Measurements from ENCODE around the gene SPNS3.
A peak's percentile ranks its signal among the peaks of the same experiment; 100 is the strongest.

The SPNS3 gene

DNA sequence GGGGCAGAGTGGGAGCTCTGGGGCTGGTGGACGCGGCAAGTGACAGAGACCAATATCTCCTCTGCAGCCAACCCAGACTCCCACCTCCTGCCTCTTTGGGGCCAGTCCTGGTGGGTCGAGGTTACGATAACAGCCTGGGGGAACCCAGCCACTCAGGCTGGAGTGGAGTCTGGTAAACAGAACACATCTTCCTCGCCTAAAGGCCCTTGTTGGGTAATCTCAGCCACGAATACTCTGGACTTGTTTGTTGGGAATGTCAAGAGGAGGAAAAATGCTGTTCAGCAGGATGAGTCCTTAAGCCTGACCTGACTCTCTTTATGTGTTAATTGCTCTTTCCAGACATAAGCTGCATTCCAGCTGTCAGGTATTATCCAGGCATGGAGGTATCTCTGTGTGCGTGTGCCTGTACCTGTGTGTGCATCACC, 56.9 kb downstream of the SPNS3 start:
- no peak for DNase-seq

DNA sequence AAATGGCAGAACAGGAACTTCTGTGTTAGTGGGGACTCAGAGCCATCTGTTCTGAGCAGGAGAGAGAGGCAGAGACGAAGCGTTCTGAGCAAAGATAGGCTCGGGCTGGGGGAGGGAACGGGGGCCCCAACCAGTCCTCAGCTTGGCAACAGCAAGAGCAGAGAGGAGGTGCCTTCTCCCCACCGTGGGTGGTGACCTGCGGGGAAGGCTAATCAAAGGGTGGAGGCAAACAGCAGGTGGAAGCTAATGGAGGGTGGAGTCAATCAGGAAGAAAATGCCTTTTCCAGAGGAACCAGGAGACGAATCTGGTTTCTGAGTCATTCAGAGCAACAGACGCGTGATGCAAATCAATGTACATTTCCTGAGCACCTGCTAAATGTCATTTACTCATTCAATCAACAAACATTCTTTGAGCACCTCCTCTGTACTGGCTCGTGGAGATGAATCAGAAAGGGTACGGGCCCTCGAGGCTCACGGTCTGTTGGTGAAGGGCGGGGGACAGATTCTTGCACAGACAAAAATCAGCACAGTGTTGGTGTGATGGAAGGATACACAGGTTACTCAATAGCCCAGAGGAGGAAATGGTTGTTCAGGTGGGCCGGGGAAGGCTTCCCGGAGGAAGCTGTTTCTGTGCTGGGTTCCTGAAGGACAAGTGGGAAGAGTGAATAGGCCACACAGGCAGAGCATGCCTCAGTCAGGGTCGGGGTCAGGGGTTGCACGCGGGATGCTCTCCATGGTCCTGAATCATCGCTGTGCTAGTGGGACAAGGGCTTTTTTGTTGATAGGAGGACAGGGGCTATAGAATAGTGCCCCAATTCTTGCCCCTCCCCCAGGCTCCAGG, 59.2 kb downstream of the SPNS3 start:
- DNase-seq = no peak

DNA sequence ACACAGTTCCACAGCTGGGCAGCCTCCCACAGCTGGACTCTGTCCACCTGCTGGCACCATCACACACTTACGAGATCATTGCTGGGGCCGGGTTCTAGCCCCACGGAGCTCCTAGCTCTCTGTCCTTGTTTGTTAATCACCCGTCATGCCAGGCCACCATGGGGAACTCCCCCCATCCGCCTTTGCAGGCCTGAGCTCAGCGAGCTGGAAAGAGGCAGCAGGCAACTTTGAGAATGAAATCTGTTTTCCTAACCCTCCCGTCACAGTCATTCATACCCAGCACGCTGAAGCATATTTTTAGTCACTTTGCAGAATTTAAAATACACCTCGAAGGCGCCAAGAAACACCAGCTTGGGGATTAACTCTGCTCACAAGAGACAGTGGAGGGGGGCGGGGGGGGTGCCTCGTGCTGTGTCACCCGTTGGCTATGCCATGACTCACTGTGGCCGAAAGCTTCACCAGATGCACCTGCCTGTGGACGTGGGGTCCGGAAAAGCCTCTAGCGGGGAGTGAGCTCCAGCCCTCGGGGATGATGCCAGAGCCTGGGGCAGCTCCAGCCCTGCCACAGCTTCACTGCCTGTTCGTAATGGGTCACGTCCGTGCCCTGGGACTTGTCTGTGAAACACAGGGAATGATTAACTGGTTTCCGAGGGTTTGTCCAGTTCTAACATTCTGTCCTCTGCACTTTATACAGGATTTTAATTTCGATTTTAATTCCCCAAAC, 63.5 kb downstream of the SPNS3 start:
- peak; percentile 21 for DNase-seq

DNA sequence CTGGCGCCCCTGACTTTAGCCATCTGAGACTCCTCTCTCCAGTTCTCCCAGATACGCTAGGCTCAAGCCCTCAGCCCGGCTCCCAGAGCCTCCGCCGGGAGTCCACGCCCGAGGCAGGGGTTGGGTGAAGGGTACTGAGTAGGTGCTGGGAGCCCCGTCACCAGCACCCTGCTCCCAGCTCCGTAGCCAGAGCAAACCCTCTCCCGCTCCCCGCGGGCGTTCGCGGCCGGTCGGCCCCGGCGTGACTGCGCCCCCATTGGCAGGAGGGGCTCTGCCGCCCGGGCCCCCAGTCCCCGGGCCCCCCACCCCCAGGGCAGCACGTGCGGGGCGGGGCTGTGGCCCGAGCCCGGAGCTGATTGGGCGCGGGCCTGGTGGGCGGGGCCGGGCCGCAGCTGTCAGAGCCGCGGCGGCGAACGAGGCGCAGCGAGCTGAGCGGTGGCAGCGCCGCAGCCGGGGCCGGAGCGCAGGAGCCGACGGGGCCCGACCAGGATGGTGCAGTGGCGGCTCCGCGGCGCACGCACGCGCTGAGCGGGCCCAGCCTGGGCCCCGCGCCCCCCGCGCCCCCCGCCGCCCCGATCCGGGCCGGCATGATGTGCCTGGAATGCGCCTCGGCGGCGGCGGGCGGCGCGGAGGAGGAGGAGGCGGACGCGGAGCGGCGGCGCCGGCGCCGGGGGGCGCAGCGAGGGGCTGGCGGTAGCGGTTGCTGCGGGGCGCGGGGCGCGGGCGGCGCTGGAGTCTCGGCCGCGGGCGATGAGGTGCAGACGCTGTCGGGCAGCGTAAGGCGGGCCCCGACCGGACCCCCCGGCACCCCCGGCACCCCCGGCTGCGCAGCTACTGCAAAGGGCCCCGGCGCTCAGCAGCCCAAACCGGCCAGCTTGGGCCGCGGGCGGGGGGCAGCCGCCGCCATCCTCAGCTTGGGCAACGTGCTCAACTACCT, 65.0 kb downstream of the SPNS3 start, which contains the start of gene SPNS2:
SPNS2 (plus strand) TSS at position 421 of the 937 bp plus-strand sequence; CDS start at position 588, 167 bp downstream.
- peak; percentile 59 for DNase-seq

DNA sequence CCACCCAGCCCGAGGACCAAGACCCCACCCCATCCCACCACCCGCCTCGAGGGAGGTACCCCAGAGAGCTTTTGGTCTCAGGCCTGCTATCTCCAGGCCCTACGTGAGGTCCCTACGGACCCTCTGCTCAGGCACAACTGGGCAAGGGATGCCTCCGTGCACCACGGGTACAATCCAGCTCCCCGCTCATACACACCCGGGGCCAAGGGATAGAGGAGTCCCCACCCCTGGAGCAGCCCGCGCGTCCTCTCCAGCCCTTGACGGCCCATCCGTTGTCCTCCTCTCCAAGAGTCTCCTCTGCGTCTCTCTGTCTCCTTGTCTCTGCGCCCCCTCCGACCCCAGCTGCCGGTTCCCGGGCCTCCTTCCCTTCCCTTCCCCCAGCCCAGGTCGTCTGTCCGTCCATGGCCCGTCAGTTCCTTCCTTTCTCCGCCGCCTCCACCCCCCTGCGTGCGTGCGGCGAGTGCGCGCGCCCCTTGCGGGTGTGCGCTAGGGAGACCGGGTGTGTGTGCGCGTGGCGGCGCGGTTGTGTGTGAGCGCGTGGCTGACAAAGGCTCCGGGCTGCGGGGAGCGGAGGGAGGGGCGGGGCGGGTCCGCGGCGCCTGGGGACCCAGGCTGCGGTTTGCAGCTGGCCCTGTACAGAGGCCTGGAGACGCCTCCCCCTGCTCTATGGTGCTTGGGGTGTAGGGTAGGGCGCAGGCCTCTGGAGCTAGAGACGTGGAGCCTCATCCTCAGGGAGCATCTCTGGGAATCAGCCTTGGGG, 65.9 kb downstream of the SPNS3 start:
- DNase-seq = no peak

DNA sequence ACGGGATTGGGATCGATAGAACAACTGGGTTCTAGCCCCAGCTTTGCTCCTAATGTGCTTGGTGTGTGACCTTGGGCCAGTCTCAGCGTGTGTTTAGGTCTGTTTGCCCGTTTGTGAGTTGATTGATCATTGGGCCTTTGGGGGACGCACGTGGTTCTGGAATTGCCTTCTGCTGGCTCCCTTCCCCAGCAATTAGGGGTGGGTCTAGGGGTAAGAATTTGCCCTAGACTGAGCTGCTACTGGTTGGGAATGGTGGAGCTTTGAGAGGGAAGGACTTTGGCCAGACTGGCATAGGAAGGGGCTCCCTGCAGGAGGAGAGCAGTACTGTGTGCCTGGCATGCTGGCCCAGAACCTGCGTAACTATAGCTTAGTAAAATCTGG, 66.4 kb downstream of the SPNS3 start:
- peak; percentile 35 for DNase-seq

DNA sequence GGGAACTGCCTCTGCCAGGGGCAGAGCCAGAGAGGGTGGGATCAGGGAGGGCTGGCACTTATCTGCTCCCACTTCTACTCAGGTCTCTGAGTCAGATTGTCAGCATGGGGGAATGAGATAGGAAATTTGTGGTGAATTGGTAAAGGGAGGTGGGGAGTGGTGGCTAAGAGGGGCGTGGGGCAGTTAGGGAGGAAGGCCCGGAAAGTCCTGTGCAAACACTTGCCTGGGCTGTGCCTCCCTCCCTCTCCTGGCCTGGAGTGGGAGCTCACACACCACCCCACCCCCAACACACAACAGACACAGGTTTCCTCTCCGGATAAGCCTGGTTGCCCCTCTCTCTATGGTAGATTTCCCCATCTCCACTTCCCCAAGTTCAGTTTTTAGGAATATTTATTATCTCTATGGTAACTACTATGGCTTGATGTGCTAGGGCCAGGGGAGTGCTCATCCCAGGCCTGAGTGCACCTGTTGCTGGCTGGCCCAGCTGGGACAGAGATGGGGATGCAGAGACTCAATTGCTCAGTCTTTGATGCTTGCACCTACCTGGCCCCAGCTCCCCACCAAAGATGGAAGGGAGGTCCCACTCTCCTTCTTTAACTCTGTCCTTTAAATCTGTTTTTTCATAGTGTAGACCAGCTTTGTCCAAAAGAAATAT, 67.7 kb downstream of the SPNS3 start:
- no peak for DNase-seq

DNA sequence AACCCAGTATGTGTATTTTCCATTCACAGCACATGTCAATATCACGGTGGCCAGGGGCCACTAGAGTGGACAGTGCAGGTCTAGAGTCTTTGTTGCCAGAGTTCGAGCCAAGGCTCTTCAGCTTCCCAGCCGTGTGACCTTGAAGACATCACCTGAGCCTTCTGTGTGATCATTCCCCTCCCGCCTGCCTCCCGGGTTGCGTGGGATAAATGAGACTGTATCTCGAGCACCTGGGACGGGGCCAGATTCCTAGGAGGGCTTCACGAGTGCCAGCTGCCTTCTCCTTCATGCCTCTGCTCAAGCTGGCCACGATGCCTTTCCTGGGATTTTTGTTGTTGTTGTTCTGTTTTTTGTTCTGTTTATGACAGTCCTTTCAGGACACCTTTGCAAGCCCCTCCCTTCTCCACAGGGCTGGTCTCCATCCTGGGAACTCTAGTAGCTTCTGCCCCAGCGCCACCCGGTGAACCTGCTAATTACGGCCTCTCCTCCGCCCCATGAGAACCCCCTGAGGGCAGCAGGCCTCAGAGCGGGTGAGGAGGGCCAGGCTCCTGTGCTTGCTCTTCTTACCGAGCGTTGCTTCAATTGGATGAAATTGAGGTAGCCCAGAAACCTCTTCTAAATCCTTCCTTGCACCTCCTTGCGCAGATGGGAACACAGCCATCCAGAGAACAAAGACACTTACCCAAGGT, 68.9 kb downstream of the SPNS3 start:
- no peak for DNase-seq

DNA sequence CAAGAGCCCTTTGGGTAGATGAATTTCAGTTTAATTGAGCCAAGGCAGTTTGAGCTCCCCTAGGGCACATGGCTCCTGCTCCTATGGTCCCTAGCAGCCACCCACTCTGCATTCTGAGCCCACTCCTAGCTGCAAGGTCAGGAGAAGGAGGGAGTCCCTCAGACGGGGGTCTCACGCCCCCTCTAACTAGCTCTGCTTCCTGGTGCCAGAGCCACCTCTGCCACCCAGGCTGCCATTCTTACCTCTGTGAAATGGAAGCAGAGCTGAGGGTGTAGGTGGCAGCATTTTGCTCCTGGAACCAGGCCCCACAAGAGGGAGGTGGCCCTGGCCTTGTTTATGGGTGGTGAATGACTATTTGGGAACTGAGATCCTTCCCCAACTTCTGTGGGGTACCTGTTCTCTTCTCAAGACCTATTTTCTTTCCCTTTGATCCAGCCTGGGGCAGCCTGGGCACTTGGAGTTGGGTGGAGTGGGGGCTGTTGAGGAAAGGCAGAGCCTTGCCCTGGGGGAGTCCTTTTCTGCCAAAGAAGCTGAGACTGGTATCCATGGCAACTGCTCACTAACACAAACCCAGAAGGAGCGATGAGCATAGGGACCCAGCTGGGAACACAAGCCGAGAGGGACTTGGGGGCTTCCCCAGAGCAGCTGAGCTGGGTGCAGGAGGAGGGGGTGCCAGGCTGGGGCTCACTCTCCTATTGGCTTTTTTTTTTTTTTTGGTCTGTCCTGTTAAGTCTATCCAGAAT, 69.7 kb downstream of the SPNS3 start:
- DNase-seq = no peak

DNA sequence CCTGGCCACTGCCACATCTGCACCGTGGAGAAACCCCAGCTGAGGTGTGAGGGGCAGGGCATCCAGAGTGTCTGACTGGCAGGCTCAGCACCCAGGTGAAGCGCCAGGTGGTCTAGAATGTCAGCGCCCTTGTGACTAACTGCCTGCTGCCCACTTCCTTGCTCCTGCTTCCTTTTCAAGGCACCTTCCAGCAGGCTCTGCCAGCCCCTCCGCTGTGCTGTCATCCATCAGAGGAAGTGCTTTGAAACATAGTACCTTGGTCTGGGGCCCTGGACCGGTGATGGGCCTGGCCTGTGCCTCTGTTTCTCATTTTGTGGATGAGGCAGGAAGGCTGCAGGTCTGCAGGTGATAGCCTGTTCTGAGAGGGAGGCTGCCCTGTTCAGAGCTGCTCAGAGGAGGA, 70.4 kb downstream of the SPNS3 start:
- DNase-seq = no peak

DNA sequence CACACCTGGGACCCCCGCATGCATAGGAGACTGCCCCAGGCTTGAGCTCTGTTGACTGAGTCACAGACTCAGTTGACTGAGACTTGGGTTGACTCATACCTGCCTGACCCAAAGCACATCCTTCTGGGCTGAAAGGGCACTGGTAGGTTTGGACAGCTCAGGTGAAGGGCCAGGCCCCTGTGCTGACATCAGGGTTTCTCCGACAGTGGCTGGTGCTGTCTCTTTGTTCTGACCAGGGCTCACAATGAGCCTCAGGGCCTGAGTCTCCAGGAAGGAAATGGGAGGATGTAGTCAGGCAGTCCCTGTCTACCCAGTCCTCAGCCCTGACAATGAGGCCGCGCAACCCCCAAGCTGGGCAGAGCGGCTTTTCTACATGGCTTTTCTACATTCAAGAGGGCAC, 71.4 kb downstream of the SPNS3 start:
- DNase-seq = no peak

DNA sequence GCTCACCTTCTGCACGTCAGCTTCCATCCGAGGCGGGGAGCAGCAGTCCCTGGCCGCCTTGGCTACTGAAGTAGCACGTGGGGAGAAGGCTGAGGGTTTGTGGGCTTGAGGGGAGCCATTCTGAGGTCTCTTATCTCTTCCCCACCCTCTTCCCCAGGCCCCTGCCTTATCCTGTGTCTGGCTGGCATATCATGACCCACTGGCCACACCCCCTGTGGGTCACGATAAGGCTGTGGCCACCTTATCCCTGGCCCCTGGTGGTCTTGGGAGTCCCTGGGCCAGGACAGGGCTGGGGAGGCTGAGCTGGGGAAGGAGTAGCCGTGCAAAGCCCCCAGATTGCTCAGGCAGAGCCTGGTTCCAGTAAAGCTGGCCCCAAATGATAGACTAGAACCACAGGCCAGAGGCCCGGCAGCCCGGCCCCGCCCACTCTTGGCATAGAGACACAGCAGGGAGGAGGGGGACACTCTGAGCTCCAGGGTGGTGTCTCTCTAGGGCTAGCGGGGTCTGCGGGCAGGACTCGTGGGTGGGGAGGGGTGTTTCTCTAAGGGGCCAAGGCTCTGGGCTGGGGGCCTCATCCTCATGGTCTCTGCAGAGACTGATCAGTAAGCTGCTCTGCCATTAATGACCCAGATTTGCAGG, 72.6 kb downstream of the SPNS3 start:
- no peak for DNase-seq

DNA sequence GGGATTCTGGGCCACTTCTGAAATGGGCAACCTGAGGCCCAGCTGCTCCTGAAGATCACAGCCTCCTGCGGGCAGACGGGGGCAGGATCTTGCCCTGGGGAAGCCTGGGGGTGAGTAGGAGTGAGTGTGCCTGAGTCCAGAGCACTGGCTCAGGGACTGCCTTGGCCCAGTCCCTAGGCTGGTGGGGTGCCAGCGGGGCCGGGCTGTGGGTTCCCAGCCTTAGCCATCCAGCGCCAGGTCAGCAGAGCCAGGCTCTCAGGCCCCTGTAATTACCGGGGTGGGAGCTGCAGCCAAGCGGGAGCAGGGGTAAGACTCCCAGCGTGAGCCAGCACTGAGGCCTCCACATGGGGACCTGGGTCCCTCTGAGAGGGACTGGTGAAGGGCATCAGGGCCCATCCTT, 73.2 kb downstream of the SPNS3 start:
- DNase-seq = no peak

DNA sequence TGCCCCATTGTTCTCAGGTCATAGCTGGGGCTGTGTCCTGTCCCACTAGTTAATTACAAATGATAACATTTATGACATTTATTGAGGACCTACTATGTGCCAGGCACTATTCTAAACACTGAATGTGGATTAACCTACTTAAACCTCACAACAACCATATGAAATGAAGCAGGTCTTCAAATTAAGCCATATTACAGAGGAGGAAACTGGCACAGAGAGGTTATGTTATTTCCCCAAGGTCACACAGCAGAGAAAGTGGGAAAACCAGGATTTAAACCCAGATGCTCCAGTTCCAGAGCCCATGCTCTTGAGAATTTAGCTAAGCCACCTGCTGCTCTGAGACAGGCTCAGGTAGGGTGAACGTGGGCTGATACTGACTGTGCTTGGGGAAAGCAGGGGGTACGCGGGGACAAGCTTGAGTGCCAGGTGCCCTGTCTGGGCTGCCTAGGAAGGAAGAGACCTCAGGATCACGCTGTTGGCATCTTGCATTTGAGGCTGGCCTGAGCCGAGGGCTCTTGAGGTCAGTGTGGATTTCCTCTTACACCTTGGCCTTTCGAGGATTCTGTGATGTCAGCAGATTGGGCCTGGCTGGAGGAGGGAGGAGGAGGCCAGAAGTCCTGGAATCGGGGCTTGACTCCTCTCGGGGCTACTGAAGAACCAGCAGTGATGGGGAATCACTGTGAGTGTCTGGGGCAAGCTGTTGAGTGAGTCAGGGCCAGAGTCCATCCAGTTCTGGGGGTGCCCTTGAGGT, 73.8 kb downstream of the SPNS3 start:
- no peak for DNase-seq

DNA sequence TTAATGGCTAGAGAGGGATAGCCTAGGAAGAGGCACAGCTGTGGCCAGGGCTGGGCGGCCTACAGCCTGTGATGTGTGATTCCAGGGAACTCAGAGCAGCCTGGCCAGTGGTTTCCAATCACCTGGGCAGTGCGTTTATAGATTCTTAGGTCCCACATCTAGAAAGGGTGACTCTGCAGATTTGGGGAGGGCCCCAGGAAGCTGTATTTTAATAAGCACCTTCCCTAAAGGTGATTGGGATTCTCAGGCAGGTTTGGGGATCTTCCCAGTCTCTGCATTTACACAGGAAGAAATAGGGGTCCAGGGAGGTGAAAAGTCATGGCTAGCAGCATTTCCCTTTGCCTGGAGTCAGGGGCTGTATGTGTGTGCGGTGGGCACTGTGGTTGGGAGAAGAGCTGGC, 74.5 kb downstream of the SPNS3 start:
- DNase-seq = no peak

DNA sequence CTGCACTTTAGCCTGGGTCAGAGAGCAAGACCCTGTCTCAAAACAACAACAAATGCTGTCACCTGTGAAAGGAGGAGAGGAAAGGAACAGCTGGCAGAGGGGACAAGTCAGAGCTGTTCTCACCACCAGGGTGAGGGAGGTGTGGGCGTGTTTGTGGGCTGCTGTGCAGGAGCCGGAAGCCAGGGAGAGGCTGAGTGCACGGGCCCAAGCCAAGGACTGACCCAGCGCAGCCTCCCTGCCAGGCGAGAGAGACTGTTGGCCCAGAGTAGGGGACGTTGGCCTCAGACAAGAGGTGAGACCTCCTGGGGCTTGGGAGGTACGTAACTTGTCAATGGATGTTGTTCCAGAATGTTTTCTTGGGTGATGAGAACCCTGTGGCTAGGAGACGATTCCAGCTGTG, 75.7 kb downstream of the SPNS3 start:
- no peak for DNase-seq

DNA sequence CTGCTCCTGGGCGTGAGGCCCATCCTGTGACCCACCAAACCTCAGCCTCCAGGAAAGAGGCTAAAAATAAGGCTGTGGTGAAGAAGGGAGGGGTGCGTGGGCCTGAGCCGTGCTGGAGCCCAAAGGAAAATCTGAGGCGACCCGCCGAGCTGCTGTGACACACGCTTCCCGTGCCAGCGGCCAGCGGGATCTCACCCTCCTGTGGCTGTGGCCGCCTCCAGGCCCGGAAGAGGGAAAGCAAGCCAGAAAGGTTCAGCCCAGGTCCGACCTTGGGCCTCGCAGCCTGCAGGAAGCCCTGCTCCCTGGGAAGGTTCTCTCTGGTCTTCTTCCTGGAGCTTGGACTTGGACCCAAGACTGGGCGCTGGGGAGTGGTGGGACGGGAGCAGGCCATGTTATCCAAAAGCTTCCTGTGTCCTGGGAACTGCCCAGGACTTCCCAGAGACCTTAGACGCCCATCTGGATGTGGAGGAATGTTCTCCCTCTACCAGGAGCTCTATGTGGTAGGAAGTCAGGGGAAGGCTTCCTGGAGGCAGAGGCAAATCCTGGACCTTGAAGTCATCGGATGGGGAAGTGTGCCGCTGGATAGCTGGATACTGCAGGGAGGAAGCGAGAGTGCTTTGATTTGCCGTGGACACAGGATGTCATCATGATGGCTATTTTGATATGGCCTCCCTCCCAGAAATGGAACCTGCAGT, 76.3 kb downstream of the SPNS3 start:
- DNase-seq = no peak

DNA sequence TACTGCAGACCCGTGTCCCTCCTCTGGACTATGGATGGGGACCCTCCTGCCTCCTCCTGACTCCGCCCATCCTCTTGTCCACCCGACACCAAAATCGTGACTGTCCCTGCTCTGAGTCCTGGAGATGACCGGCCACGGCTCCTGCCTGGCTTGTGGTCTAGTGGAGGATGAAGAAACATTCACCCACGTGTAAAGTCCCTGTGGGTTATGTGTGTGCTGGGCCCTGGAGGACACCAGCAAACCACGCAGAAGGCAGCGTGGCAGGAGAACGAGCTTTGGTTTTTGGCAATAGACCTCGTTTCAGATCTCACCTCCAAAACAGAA, 76.8 kb downstream of the SPNS3 start:
- DNase-seq = no peak
